AG04449 (cell line): Measurements from ENCODE around the gene PROM2.

ENCODE experiments used
- CTCF ChIA-PET: fragments of 350-600 bp; formaldehyde crosslinking; extraction: SDS; loops from one replicate; lab custom pipeline; 2021; ENCODE audit warnings: antibody characterized with exemption; lab: Yijun Ruan, JAX
- POLR2A ChIA-PET: fragments of 400-600, 350-600 bp; formaldehyde crosslinking; extraction: SDS; loops from one replicate; lab custom pipeline; 2020; ENCODE audit warnings: antibody characterized with exemption, inconsistent platforms; lab: Yijun Ruan, JAX
- DNase-seq: peaks from one replicate; pipeline ENCODE4 v3.0.0-alpha.2; 2010; ENCODE audit warnings: low read depth, low spot score
- H3K4me3 ChIP-seq: 2 replicates; pipeline ENCODE4 v1.5.1; 2011; ENCODE audit warnings: low read depth, mild to moderate bottlenecking, control low read depth, low read length
- TF ChIP-seq, protein P1 (sequence below): IDR thresholded peaks from one replicate; pipeline ENCODE4 v1.5.1; 2011; ENCODE audit warnings: mild to moderate bottlenecking, moderate library complexity, low read length, control low read depth, inconsistent platforms; ENCODE audit not compliant: insufficient read depth; ENCODE audit errors: missing control alignments

Gene PROM2

DNA sequence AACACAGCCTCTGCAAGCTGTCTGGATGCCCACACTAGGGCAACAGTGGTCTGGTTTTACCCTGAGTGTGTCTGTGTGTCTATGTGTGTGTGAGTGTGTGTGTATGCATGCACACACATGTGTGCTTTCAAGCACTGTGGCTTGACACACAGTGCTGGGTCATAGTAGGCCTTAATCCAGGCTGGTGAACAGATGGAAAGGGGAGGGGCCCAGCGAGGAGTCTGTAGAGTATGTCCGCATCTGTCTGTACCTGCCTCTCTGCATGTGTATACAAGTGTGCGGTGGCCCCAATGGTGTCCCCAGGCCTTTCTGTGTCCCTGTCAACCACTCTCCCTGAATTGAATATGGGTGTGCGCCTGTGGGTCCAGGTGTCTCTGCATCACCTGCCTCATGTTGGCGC, 13.6 kb downstream of the PROM2 start:
- CTCF ChIA-PET, result no interaction called here
- TF ChIP-seq, protein P1, sequence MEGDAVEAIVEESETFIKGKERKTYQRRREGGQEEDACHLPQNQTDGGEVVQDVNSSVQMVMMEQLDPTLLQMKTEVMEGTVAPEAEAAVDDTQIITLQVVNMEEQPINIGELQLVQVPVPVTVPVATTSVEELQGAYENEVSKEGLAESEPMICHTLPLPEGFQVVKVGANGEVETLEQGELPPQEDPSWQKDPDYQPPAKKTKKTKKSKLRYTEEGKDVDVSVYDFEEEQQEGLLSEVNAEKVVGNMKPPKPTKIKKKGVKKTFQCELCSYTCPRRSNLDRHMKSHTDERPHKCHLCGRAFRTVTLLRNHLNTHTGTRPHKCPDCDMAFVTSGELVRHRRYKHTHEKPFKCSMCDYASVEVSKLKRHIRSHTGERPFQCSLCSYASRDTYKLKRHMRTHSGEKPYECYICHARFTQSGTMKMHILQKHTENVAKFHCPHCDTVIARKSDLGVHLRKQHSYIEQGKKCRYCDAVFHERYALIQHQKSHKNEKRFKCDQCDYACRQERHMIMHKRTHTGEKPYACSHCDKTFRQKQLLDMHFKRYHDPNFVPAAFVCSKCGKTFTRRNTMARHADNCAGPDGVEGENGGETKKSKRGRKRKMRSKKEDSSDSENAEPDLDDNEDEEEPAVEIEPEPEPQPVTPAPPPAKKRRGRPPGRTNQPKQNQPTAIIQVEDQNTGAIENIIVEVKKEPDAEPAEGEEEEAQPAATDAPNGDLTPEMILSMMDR, result no peak
- no peak overlapping the region for H3K4me3 ChIP-seq
- POLR2A ChIA-PET, result no interaction called here
- no peak for DNase-seq

DNA sequence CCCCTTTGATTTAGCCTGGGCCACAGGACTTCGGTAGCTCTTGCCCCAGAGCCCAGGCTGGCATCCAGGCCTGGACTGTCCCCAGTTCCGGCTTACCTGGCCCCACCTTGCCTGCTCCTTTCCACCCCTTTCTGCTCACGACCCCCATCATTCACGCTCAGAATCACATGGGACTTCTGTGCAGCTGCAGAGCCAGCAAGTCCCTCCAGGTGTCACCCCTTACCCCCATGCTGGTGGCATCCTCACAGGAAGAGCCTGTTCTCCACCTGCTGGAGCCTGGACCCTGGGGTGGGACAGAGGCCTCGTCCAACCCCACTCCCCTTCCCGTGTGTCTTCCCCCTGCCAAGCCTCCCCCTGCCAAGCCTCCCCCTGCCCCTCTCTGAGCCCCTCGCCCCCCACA, 15.0 kb downstream of the PROM2 start:
- ChIA-PET POLR2A (no interaction called here), CTCF (no interaction called here)
- TF ChIP-seq, protein P1, result no peak
- no peak overlapping the region for H3K4me3 ChIP-seq
- DNase-seq, result no peak

DNA sequence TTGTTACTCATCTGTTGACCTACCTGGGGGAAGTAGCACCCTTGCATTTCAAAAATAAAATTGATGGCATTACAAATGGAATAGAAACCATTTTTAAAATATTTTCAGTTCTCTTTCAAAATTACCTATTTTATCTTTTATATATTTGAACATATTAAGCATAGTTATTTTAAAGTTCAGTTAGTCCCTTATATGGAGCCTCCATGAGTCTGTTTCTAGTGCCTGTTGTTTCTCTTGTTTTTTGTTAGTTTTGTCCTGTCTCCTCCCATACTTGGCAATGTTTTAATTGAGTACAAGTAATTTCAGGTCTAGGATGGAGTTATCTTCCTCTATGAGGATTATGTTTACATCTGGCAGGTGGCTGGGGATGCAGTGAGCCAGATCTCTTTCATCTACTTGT, 17.0 kb downstream of the PROM2 start:
- ChIA-PET POLR2A (no interaction called here), CTCF (no interaction called here)
- H3K4me3 ChIP-seq, result no peak overlapping the region
- TF ChIP-seq, protein P1, result no peak
- DNase-seq, result no peak

DNA sequence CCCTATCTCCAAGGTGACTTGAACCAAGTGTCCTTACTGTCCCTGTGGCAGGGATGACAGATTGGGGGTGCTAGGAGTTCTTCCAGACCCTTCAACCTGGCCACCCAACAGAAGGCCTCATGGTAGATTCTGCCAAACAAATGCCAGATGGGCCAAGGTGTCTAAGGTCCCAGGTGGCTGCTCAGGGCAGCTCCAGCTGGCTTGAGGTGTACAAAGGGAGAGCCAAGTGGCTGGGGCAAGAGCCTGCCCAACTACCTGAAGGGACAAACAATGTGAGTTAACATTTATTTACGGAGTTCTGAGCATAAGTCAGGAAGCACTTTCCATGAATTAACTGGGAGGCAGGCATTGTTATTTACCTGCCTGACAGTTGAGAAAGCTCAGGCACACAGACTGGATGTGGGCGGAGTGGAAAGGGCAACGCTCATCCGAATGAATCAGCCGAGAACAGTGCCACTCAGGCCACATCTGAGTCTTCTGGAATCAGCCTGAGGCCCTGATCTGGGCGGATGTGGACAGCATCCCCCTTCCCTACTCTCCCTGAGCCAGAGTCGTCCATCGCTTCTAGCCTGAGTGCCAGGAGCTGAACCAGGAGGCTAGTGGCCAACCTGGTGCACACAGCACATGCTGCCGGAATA, 18.5 kb downstream of the PROM2 start:
- POLR2A ChIA-PET, result no interaction called here
- no peak for DNase-seq
- H3K4me3 ChIP-seq, result no peak overlapping the region
- CTCF ChIA-PET, result no interaction called here
- TF ChIP-seq, protein P1, result no peak

DNA sequence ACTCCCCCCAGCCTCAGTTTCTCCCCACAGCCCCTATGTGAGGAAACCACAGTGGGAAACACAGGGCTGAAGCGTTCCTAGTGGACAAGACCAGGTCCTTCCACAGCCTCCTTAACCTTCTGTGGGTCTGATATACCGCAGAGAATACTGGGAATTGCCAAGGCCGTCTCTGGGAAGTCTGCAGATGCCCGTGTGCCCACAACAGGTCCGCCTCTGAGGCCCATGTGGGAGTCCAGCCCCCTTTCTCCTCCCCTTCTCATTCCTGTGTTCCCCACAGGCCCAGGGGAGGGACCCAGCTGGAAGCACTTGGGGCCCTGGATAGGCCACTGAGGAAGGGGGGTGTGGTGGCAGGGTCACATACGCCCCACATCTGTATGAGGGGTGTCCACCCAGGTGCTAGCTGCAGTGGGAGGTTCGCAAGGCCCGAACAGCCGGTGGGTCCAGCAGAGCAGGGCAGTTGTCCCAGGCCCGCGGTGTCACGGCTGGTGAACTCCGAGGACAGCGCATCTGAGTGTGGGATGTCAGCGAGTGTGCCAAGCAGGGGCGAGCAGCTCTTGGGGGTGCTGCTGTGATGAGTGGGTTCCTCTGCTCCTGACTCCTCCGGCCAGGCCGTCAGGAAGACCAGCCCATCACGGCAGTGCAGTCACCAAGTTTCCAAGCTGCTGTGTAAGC, 20.5 kb downstream of the PROM2 start:
- no peak overlapping the region for H3K4me3 ChIP-seq
- TF ChIP-seq, protein P1, result no peak
- DNase-seq, result no peak
- POLR2A ChIA-PET, result no interaction called here
- CTCF ChIA-PET, result no interaction called here

DNA sequence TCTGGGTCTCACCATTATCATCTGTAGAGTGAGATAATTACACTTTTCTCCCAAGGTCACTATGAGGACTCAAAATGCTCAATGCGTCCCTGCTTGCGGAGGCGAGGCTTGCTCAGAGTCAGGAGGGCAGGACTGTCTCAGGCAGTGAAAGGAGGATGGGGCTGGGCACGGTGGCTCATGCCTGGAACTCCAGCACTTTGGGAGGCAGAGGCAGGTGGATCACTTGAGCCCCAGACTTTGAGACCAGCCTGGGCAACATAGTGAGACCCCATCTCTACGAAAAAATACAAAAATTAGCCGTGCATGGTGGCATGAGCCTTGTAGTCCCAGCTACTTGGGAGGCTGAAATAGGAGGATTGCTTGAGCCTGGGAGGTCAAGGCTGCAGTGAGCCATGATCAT, 21.1 kb downstream of the PROM2 start:
- CTCF ChIA-PET, result no interaction called here
- DNase-seq, result no peak
- no peak overlapping the region for H3K4me3 ChIP-seq
- TF ChIP-seq, protein P1, result no peak
- POLR2A ChIA-PET, result no interaction called here
